Suprapubic skin (tissue), 4 donors: Measurements from ENCODE around the gene MOSMO. TPM values are rescaled to one million over a fixed set of nuclear protein-coding genes. Genes with fewer than 3 reads are reported as not detected.
"Not testable (repeated sequence)": the region's sequence is repeated elsewhere in the genome, so short reads cannot be mapped to it uniquely, and the experiment has no call there.

Source experiments
- DNase-seq, 2 donors: peaks; one replicate each; pipeline ENCODE4 v3.0.0-alpha.2; 2019; ENCODE audit warnings: low spot score in 2 of 2
- H3K27ac ChIP-seq: fragments of 200-600 bp; sonication (generic); one replicate; pipeline ENCODE4 v1.5.1; 2019
- H3K27me3 ChIP-seq: fragments of 200-600 bp; sonication (generic); one replicate; pipeline ENCODE4 v1.5.1; 2019
- H3K36me3 ChIP-seq: fragments of 200-600 bp; sonication (generic); one replicate; pipeline ENCODE4 v1.5.1; 2019
- H3K4me1 ChIP-seq: fragments of 200-600 bp; sonication (generic); one replicate; pipeline ENCODE4 v1.5.1; 2019
- H3K4me3 ChIP-seq: fragments of 200-600 bp; sonication (generic); one replicate; pipeline ENCODE4 v1.5.1; 2019; ENCODE audit warnings: mild to moderate bottlenecking
- H3K9me3 ChIP-seq: fragments of 200-600 bp; sonication (generic); one replicate; pipeline ENCODE4 v1.5.1; 2019
- EP300 ChIP-seq: sonication (generic); formaldehyde crosslinking; IDR thresholded peaks from one replicate; pipeline ENCODE4 v1.6.1; 2017; ENCODE audit warnings: antibody characterized with exemption
- POLR2A ChIP-seq, 2 donors: fragments of 450-650 bp; IDR thresholded peaks; one replicate each; pipeline ENCODE4 v1.6.1; 2017; ENCODE audit warnings: antibody characterized with exemption in 2 of 2, mild to moderate bottlenecking in 2 of 2, moderate library complexity in 2 of 2
- POLR2AphosphoS5 ChIP-seq, 3 donors: sonication (generic); formaldehyde crosslinking; IDR thresholded peaks; one replicate each; pipeline ENCODE4 v1.6.1; 2017; ENCODE audit warnings: antibody characterized with exemption in 3 of 3
- WGBS: methylation state at CpG from one replicate; pipeline ENCODE4 v1.1.5; 2018; 5-methylcytosine and 5-hydroxymethylcytosine counted together
- total RNA-seq, 4 donors: library from RNA; depleted of rRNA; stranded (reverse); fragments of >200 nt; gene quantifications; one replicate each; pipeline ENCODE4 v1.1.0, GENCODE V29; 2016
- TF ChIP-seq, protein P1 (sequence below), 2 donors: fragments of 200-600 bp in 1 of 2; fragments of 450-650 bp in 1 of 2; sonication (generic) in 1 of 2; IDR thresholded peaks; one replicate each; pipeline ENCODE4 v1.5.1; 2016 to 2019; ENCODE audit warnings: antibody characterized with exemption in 2 of 2, mild to moderate bottlenecking in 1 of 2, moderate library complexity in 1 of 2

The MOSMO gene
- total RNA-seq, 4 donors from 2014 or later = 11.9 to 32.7 (median 16.7) TPM

DNA sequence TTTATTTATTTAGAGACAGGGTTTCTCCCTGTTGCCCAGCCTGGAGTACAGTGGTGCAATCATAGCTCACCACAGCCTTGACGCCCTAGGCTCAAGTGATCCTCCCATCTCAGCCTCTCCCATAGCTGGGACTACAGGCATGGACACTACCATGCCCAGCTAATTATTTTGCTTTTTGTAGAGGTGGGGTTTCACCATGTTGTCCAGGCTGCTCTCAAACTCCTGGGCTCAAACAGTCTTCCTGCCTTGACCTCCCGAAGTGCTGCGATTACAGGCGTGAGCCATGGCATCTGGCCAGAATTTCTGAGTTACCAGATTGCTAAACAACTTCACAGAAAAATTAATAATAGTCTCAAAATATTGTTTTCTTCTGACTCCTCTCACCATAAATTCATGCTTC lies 21.7 kb downstream of the MOSMO start:
- Histone ChIP-seq H3K4me1 (peaks cover 23% of the 10 kb centered on the region), H3K4me3 (no peak overlapping the region), H3K36me3 (no peaks in the 10 kb centered on the region), H3K27me3 (no peaks in the 10 kb centered on the region), H3K27ac (no peak overlapping the region), H3K9me3 (no peaks in the 10 kb centered on the region)
- 95% methylated on average over 4 of the region's 4 CpGs for WGBS
- TF ChIP-seq POLR2AphosphoS5 (IDR thresholded peaks at IDR 0.05) (no peak), EP300 (no peak), POLR2A (IDR thresholded peaks at IDR 0.05) (no peak)
- TF ChIP-seq, protein P1, sequence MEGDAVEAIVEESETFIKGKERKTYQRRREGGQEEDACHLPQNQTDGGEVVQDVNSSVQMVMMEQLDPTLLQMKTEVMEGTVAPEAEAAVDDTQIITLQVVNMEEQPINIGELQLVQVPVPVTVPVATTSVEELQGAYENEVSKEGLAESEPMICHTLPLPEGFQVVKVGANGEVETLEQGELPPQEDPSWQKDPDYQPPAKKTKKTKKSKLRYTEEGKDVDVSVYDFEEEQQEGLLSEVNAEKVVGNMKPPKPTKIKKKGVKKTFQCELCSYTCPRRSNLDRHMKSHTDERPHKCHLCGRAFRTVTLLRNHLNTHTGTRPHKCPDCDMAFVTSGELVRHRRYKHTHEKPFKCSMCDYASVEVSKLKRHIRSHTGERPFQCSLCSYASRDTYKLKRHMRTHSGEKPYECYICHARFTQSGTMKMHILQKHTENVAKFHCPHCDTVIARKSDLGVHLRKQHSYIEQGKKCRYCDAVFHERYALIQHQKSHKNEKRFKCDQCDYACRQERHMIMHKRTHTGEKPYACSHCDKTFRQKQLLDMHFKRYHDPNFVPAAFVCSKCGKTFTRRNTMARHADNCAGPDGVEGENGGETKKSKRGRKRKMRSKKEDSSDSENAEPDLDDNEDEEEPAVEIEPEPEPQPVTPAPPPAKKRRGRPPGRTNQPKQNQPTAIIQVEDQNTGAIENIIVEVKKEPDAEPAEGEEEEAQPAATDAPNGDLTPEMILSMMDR (IDR thresholded peaks at IDR 0.05) = no peak
- no peak for DNase-seq

GRCh38 chr16:22030087-22030812 lies 22.3 kb downstream of the MOSMO start:
- WGBS = 94% methylated on average over 6 of the region's 6 CpGs
- no peaks in the 10 kb centered on the region for H3K36me3 ChIP-seq
- DNase-seq = no peak
- TF ChIP-seq, protein P1 (IDR thresholded peaks at IDR 0.05) = no peak
- TF ChIP-seq POLR2A (IDR thresholded peaks at IDR 0.05) (no peak), POLR2AphosphoS5 (IDR thresholded peaks at IDR 0.05) (no peak), EP300 (no peak)
- no peak overlapping the region for H3K4me3 ChIP-seq
- H3K27me3 ChIP-seq = no peaks in the 10 kb centered on the region
- H3K27ac ChIP-seq = no peak overlapping the region
- H3K4me1 ChIP-seq = peaks cover 23% of the 10 kb centered on the region
- H3K9me3 ChIP-seq = no peaks in the 10 kb centered on the region

DNA sequence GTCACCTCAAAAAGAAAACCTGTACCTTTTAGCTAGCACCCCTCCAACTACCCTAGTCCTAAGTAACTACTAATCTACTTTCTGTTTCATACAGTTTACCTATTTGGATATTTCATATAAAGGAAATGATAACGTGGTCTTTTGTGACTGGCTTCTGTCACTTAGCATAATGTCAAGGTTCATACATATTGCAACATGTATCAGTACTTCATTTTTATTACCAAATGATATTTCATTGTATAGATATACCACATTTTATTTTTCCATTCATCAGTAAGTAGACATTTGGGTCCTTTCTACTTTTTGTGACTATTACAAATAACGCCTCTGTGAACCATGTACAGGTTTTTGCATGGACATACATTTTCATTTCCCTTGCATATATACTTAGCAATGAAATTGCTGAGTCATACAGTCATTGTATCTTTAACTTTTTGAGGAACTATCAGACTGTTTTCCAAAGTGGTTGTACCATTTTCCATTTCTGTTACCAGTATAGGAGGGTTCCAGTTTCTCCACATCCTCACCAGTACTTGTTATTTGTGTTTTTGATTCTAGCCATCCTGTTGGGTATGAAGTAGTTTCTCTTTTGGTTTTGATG lies 23.7 kb downstream of the MOSMO start:
- Histone ChIP-seq H3K4me3 (no peak overlapping the region), H3K36me3 (peaks cover 5% of the 10 kb centered on the region), H3K9me3 (no peaks in the 10 kb centered on the region), H3K27ac (no peak overlapping the region), H3K4me1 (peaks cover 13% of the 10 kb centered on the region), H3K27me3 (no peaks in the 10 kb centered on the region)
- TF ChIP-seq POLR2AphosphoS5 (IDR thresholded peaks at IDR 0.05) (no peak), EP300 (no peak), POLR2A (IDR thresholded peaks at IDR 0.05) (no peak)
- TF ChIP-seq, protein P1 (IDR thresholded peaks at IDR 0.05) = no peak
- WGBS = 45% methylated on average over 2 of the region's 2 CpGs
- no peak for DNase-seq

- peaks cover 16% of the 10 kb centered on the region for H3K36me3 ChIP-seq
- 91% methylated on average over 3 of the region's 3 CpGs for WGBS
- no peak overlapping the region for H3K27ac ChIP-seq
- no peaks in the 10 kb centered on the region for H3K27me3 ChIP-seq
- H3K4me1 ChIP-seq = peaks cover 3% of the 10 kb centered on the region
- H3K9me3 ChIP-seq = no peaks in the 10 kb centered on the region
- TF ChIP-seq, protein P1 (IDR thresholded peaks at IDR 0.05) = no peak
- no peak for TF ChIP-seq POLR2AphosphoS5 (IDR thresholded peaks at IDR 0.05)
- TF ChIP-seq EP300 = no peak
- TF ChIP-seq POLR2A (IDR thresholded peaks at IDR 0.05) = no peak
- no peak overlapping the region for H3K4me3 ChIP-seq
- no peak for DNase-seq
Observed at GRCh38 chr16:22034503-22034902, 26.6 kb downstream of the MOSMO start.

GRCh38 chr16:22035153-22035552 lies 27.2 kb downstream of the MOSMO start:
- no peaks in the 10 kb centered on the region for H3K4me1 ChIP-seq
- H3K27ac ChIP-seq = no peak overlapping the region
- WGBS = 62% methylated on average over 2 of the region's 2 CpGs
- TF ChIP-seq POLR2AphosphoS5 (IDR thresholded peaks at IDR 0.05) = no peak
- TF ChIP-seq, protein P1 (IDR thresholded peaks at IDR 0.05) = no peak
- no peak for TF ChIP-seq EP300
- no peak for TF ChIP-seq POLR2A (IDR thresholded peaks at IDR 0.05)
- peaks cover 16% of the 10 kb centered on the region for H3K36me3 ChIP-seq
- no peaks in the 10 kb centered on the region for H3K9me3 ChIP-seq
- no peaks in the 10 kb centered on the region for H3K27me3 ChIP-seq
- no peak overlapping the region for H3K4me3 ChIP-seq
- DNase-seq = no peak

DNA sequence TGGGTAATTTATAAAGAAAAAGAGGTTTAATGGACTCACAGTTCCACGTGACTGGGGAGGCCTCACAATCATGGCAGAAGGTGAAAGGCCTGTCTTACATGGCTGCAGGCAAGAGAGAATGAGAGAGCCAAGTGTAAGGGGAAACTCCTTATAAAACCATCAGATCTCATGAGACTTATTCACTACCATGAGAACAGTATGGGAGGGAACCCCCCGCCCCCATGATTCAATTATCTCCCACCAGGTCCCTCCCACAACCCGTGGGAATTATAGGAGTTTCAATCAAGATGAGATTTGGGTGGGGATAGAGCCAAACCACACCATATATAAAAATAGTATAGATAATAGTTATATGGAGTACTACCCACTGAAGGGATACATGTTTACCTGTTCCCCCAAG lies 36.0 kb downstream of the MOSMO start:
- H3K27me3 ChIP-seq, H3K4me1 ChIP-seq, H3K27ac ChIP-seq, DNase-seq, H3K4me3 ChIP-seq, H3K9me3 ChIP-seq, H3K36me3 ChIP-seq: not testable (repeated sequence)
- WGBS = 91% methylated on average over 3 of the region's 3 CpGs

DNA sequence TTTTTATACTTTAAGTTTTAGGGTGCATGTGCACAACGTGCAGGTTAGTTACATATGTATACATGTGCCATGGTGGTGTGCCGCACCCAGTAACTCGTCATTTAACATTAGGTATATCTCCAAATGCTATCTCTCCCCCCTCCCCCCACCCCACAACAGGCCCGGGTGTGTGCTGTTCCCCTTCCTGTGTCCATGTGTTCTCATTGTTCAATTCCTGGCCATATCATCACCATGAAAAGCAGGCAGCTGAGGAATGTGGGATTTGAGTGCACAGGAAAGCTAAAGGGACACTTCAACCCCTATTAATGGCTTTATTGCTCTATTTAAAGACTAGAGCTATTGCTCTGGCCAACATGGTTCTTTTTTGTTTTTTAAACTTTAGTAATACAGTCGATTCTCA lies 38.0 kb downstream of the MOSMO start:
- WGBS = 59% methylated on average over 5 of the region's 5 CpGs
- not testable (repeated sequence) for H3K36me3 ChIP-seq, H3K4me3 ChIP-seq, DNase-seq, H3K27me3 ChIP-seq, H3K27ac ChIP-seq, H3K9me3 ChIP-seq, H3K4me1 ChIP-seq
